Transverse colon (tissue), 4 donors: ENCODE results near the gene OGFOD1. TPM values are rescaled to one million over a fixed set of nuclear protein-coding genes. Genes with fewer than 3 reads are reported as not detected.
"Not testable (repeated sequence)": the region's sequence is repeated elsewhere in the genome, so short reads cannot be mapped to it uniquely, and the experiment has no call there.

Experiments
- DNase-seq: peaks from one replicate; pipeline ENCODE4 v3.0.0-alpha.2; 2019
- H3K27ac ChIP-seq, 4 donors: fragments of 200-600 bp; sonication (generic); 2 replicates each; pipeline ENCODE4 v1.5.1; 2016 to 2018; ENCODE audit warnings: inconsistent platforms in 4 of 4
- H3K27me3 ChIP-seq: fragments of 200-600 bp; sonication (generic); 2 replicates; pipeline ENCODE4 v1.5.1; 2017; ENCODE audit warnings: inconsistent platforms
- H3K36me3 ChIP-seq, 4 donors: fragments of 200-600 bp; sonication (generic); 2 replicates each; pipeline ENCODE4 v1.5.1; 2017 to 2019; ENCODE audit warnings: inconsistent platforms in 4 of 4
- H3K4me1 ChIP-seq, 4 donors: fragments of 200-600 bp; sonication (generic); 2 replicates each; pipeline ENCODE4 v1.5.1; 2017 to 2020; ENCODE audit warnings: inconsistent platforms in 4 of 4
- H3K4me3 ChIP-seq, 4 donors: fragments of 200-600 bp; sonication (generic); 1 replicate in 1 of 4; 2 replicates in 3 of 4; pipeline versions ENCODE4 v1.5.1 to v1.6.1; 2017 to 2019; ENCODE audit warnings: inconsistent platforms in 4 of 4
- H3K9me3 ChIP-seq, 2 donors: fragments of 200-600 bp; sonication (generic); 2 replicates each; pipeline ENCODE4 v1.5.1; 2017 to 2019; ENCODE audit warnings: inconsistent platforms in 2 of 2
- EP300 ChIP-seq: sonication (generic); formaldehyde crosslinking; IDR thresholded peaks from one replicate; pipeline ENCODE4 v1.6.1; 2017; ENCODE audit warnings: antibody characterized with exemption, low read depth
- POLR2A ChIP-seq: fragments of 450-650 bp; IDR thresholded peaks from one replicate; pipeline ENCODE4 v1.6.1; 2016; ENCODE audit warnings: antibody characterized with exemption, mild to moderate bottlenecking, moderate library complexity
- POLR2AphosphoS5 ChIP-seq, 3 donors: sonication (generic); formaldehyde crosslinking; IDR thresholded peaks; one replicate each; pipeline ENCODE4 v1.6.1; 2016; ENCODE audit warnings: antibody characterized with exemption in 3 of 3
- WGBS, 2 donors: methylation state at CpG; one replicate each; pipeline ENCODE4 v1.1.5; 2018; ENCODE audit warnings: low coverage in 1 of 2; 5-methylcytosine and 5-hydroxymethylcytosine counted together
- in situ Hi-C, 4 donors: fragments of 200-750 bp; cut with MboI; loops; one replicate each; pipeline versions ENCODE4 v1.15.0 to v1.15.1; 2017; ENCODE audit warnings: low sequenced_read_pairs in 3 of 4, low pct_ligation_motif_present in 1 of 4, low pct_unique_long_range_greater_than_20kb in 1 of 4
- intact Hi-C: fragments of 100-400 bp; cut with DNase I; formaldehyde crosslinking; loops from one replicate; pipeline ENCODE4 v1.15.1; 2023; ENCODE audit warnings: low total_unique reads
- total RNA-seq, 4 donors: library from RNA; depleted of rRNA; stranded (reverse); fragments of >200 nt; gene quantifications; one replicate each; pipeline ENCODE4 v1.1.0, GENCODE V29; 2016
- TF ChIP-seq, protein P1 (sequence below), 5 experiments: fragments of 200-600 bp in 3 of 5; fragments of 450-650 bp in 2 of 5; sonication (generic) in 3 of 5; IDR thresholded peaks; 1 replicate in 2 of 5; 2 replicates in 3 of 5; pipeline ENCODE4 v1.5.1; 2016 to 2017; ENCODE audit warnings: antibody characterized with exemption in 5 of 5, inconsistent platforms in 3 of 5, mild to moderate bottlenecking in 2 of 5, moderate library complexity in 1 of 5

OGFOD1 gene
- total RNA-seq, 4 donors from 2014 or later, result 2.8 to 22.5 (median 9.5) TPM

DNA sequence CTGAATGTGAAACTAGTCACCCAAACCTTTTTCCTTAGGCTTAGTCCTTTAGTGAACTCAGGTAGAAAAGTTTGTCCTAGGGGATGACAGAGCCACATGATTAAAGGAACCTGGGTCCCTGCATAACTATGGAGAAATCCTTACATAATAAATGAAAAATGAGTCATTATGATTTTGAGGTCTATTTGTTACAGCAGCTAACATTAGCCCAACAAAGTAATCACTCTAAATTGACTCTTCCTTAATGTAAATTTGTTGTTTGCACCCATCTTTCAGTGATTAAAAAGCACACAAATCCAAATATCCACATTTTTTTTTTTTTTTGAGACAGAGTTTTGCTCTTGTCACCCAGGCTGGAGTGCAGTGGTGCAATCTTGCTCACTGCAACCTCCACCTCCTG is 32.0 kb downstream of the OGFOD1 start:
- in situ Hi-C loops (no loop called here), intact Hi-C loops (no loop called here)
- no peak for DNase-seq
- Histone ChIP-seq H3K36me3 (peaks cover 0 to 19% (median 9%) of the 10 kb centered on the region in 4 donors), H3K27me3 (no peaks in the 10 kb centered on the region), H3K27ac (no peak overlapping the region), H3K4me3 (no peak overlapping the region), H3K4me1 (no peaks in the 10 kb centered on the region), H3K9me3 (no peaks in the 10 kb centered on the region)
- no peak for TF ChIP-seq POLR2A
- TF ChIP-seq, protein P1, sequence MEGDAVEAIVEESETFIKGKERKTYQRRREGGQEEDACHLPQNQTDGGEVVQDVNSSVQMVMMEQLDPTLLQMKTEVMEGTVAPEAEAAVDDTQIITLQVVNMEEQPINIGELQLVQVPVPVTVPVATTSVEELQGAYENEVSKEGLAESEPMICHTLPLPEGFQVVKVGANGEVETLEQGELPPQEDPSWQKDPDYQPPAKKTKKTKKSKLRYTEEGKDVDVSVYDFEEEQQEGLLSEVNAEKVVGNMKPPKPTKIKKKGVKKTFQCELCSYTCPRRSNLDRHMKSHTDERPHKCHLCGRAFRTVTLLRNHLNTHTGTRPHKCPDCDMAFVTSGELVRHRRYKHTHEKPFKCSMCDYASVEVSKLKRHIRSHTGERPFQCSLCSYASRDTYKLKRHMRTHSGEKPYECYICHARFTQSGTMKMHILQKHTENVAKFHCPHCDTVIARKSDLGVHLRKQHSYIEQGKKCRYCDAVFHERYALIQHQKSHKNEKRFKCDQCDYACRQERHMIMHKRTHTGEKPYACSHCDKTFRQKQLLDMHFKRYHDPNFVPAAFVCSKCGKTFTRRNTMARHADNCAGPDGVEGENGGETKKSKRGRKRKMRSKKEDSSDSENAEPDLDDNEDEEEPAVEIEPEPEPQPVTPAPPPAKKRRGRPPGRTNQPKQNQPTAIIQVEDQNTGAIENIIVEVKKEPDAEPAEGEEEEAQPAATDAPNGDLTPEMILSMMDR (IDR thresholded peaks at IDR 0.05), result no peak
- no peak for TF ChIP-seq EP300
- no peak for TF ChIP-seq POLR2AphosphoS5 (IDR thresholded peaks at IDR 0.05)

- no peak for DNase-seq
- 73 to 91% methylated on average over 5 of the region's 5 CpGs for WGBS, 2 donors
- Histone ChIP-seq H3K4me3 (no peak overlapping the region), H3K9me3 (no peaks in the 10 kb centered on the region), H3K27ac (no peak overlapping the region), H3K27me3 (no peaks in the 10 kb centered on the region), H3K4me1 (no peaks in the 10 kb centered on the region), H3K36me3 (peaks cover 0 to 26% (median 10%) of the 10 kb centered on the region in 4 donors)
- in situ Hi-C loops, result no loop called here
- TF ChIP-seq, protein P1 (IDR thresholded peaks at IDR 0.05), result no peak
- TF ChIP-seq POLR2A (no peak), POLR2AphosphoS5 (IDR thresholded peaks at IDR 0.05) (no peak), EP300 (no peak)
- intact Hi-C loops, result no loop called here
Observed at GRCh38 chr16:56488035-56488434, 36.7 kb downstream of the OGFOD1 start.

GRCh38 chr16:56488868-56489267 is 37.5 kb downstream of the OGFOD1 start:
- peaks cover 0 to 26% (median 8%) of the 10 kb centered on the region in 4 donors for H3K36me3 ChIP-seq
- H3K4me3 ChIP-seq, H3K27ac ChIP-seq, H3K4me1 ChIP-seq, intact Hi-C loops, in situ Hi-C loops, DNase-seq, H3K9me3 ChIP-seq, H3K27me3 ChIP-seq: not testable (repeated sequence)
- 100% methylated on average over 1 of the region's 1 CpG for WGBS, 2 donors

DNA sequence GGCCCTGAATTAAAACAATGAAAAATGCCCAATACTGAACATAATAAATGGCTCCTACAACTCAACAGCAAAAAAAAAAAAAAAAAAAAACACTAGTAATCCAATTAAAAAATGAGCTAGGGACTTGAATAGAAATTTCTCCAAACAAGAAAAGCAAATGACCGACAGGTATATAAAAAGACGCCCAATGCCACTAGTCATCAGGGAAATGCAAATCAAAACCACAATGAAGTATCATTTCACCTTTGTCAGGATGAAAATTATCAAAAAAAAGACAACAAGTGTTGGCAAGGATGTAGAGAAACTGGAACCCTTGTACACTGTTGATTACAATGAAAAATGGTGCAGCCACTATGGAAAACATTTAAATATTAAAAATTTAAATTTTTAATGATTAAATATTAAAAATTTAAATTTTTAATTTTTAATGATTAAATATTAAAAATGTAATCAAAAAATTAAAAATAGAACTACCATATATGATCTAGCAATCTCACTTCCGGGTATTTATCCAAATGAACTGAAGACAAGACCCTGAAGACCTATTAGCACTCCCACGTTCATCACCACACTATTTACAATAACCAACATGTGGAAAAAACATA is 40.4 kb downstream of the OGFOD1 start:
- WGBS, 2 donors, result 90 to 94% methylated on average over 4 of the region's 4 CpGs

More for the DNA sequence above, 40.4 kb downstream of the OGFOD1 start:
- Histone ChIP-seq H3K9me3 (no peaks in the 10 kb centered on the region), H3K27me3 (no peaks in the 10 kb centered on the region), H3K36me3 (peaks cover 0 to 8% (median 3%) of the 10 kb centered on the region in 4 donors), H3K4me1 (no peaks in the 10 kb centered on the region), H3K4me3 (no peak overlapping the region), H3K27ac (no peak overlapping the region)
- in situ Hi-C loops (no loop called here), intact Hi-C loops (no loop called here)
- no peak for DNase-seq
- TF ChIP-seq, protein P1 (IDR thresholded peaks at IDR 0.05), result no peak
- TF ChIP-seq POLR2A, result no peak
